Mesenchymal stem cell (in vitro differentiated cells and primary cell): ENCODE measurements around the gene LRRC52.

Experiments
- DNase-seq: peaks from one replicate; pipeline ENCODE4 v3.0.0-alpha.2; 2013
- H2AFZ ChIP-seq: one replicate; pipeline ENCODE4 v1.6.1; 2013; ENCODE audit warnings: low read depth, mild to moderate bottlenecking, control low read depth, inconsistent platforms, low read length, moderate library complexity
- H2AK5ac ChIP-seq: 2 replicates; pipeline ENCODE4 v1.6.1; 2013; ENCODE audit warnings: low read length, moderate library complexity, mild to moderate bottlenecking, inconsistent platforms; ENCODE audit not compliant: severe bottlenecking
- H2BK120ac ChIP-seq: one replicate; pipeline ENCODE4 v1.6.1; 2013; ENCODE audit warnings: low read depth, mild to moderate bottlenecking, inconsistent platforms, low read length, moderate library complexity
- H2BK12ac ChIP-seq, 2 experiments: one replicate each; pipeline ENCODE4 v1.6.1; 2013; ENCODE audit warnings: inconsistent platforms in 2 of 2, low read length in 2 of 2, mild to moderate bottlenecking in 2 of 2, moderate library complexity in 2 of 2, control low read depth in 1 of 2
- H2BK15ac ChIP-seq: one replicate; pipeline ENCODE4 v1.6.1; 2013; ENCODE audit warnings: mild to moderate bottlenecking, low read depth, inconsistent platforms; ENCODE audit not compliant: poor library complexity, severe bottlenecking
- H2BK5ac ChIP-seq: 2 replicates; pipeline ENCODE4 v1.6.1; 2013; ENCODE audit warnings: low read depth, mild to moderate bottlenecking, low read length, control low read depth, inconsistent platforms; ENCODE audit not compliant: poor library complexity, severe bottlenecking
- H3K14ac ChIP-seq, 2 experiments: one replicate each; pipeline ENCODE4 v1.6.1; 2013; ENCODE audit warnings: inconsistent platforms in 2 of 2, low read length in 2 of 2, control low read depth in 1 of 2, mild to moderate bottlenecking in 1 of 2, moderate library complexity in 1 of 2
- H3K18ac ChIP-seq, 2 experiments: one replicate each; pipeline ENCODE4 v1.6.1; 2013; ENCODE audit warnings: inconsistent platforms in 2 of 2, low read length in 2 of 2, control low read depth in 1 of 2, low read depth in 1 of 2, mild to moderate bottlenecking in 1 of 2
- H3K23ac ChIP-seq, 2 experiments: one replicate each; pipeline ENCODE4 v1.6.1; 2013; ENCODE audit warnings: inconsistent platforms in 2 of 2, low read length in 2 of 2, mild to moderate bottlenecking in 2 of 2, moderate library complexity in 2 of 2, control low read depth in 1 of 2
- H3K27ac ChIP-seq: 2 replicates; pipeline ENCODE4 v1.5.1; 2013; ENCODE audit warnings: mild to moderate bottlenecking, moderate library complexity, low read length, control low read depth, inconsistent platforms; ENCODE audit not compliant: poor library complexity, severe bottlenecking
- H3K27me3 ChIP-seq, 2 experiments: 2 replicates each; pipeline versions ENCODE4 v1.6.1 to v1.7.0; 2013; ENCODE audit warnings: low read length in 2 of 2, mild to moderate bottlenecking in 2 of 2, moderate library complexity in 2 of 2, control low read depth in 1 of 2, inconsistent platforms in 1 of 2; ENCODE audit not compliant: control insufficient read depth in 1 of 2, insufficient read depth in 1 of 2
- H3K36me3 ChIP-seq, 2 experiments: 2 replicates each; pipeline versions ENCODE4 v1.6.1 to v1.7.0; 2013; ENCODE audit warnings: low read length in 2 of 2, control low read depth in 1 of 2, inconsistent platforms in 1 of 2, low read depth in 1 of 2, mild to moderate bottlenecking in 1 of 2; ENCODE audit not compliant: insufficient read depth in 2 of 2, control insufficient read depth in 1 of 2
- H3K4ac ChIP-seq, 2 experiments: one replicate each; pipeline ENCODE4 v1.6.1; 2013; ENCODE audit warnings: inconsistent platforms in 2 of 2, low read length in 2 of 2, mild to moderate bottlenecking in 2 of 2, moderate library complexity in 2 of 2, control low read depth in 1 of 2, low read depth in 1 of 2
- H3K4me1 ChIP-seq: 2 replicates; pipeline ENCODE4 v1.6.1; 2013; ENCODE audit warnings: low read depth, low read length, control low read depth; ENCODE audit not compliant: control insufficient read depth, insufficient read depth
- H3K4me2 ChIP-seq: 2 replicates; pipeline ENCODE4 v1.6.1; 2013; ENCODE audit warnings: low read length, mild to moderate bottlenecking, inconsistent platforms; ENCODE audit not compliant: poor library complexity, severe bottlenecking
- H3K4me3 ChIP-seq, 2 experiments: 2 replicates each; pipeline versions ENCODE4 v1.5.1 to v1.7.0; 2013; ENCODE audit warnings: low read length in 2 of 2, mild to moderate bottlenecking in 2 of 2, control low read depth in 1 of 2, low read depth in 1 of 2; ENCODE audit not compliant: insufficient read depth in 1 of 2
- H3K79me1 ChIP-seq: replicated peaks from 2 replicates; pipeline ENCODE4 v1.6.1; 2013; ENCODE audit warnings: mild to moderate bottlenecking, control low read depth, low read length, inconsistent platforms; ENCODE audit not compliant: poor library complexity, severe bottlenecking
- H3K9ac ChIP-seq: 2 replicates; pipeline ENCODE4 v1.7.0; 2013; ENCODE audit warnings: mild to moderate bottlenecking, low read length, moderate library complexity
- H3K9me3 ChIP-seq: 2 replicates; pipeline ENCODE4 v1.7.0; 2013; ENCODE audit warnings: mild to moderate bottlenecking, low read length; ENCODE audit not compliant: control insufficient read depth
- H4K8ac ChIP-seq: one replicate; pipeline ENCODE4 v1.6.1; 2013; ENCODE audit warnings: inconsistent platforms, mild to moderate bottlenecking, low read length, moderate library complexity
- H4K91ac ChIP-seq: one replicate; pipeline ENCODE4 v1.6.1; 2013; ENCODE audit warnings: mild to moderate bottlenecking, low read length, inconsistent platforms
- WGBS: methylation state at CpG from one replicate; pipeline ENCODE4 v1.1.7; 2013; ENCODE audit warnings: mixed read lengths; 5-methylcytosine and 5-hydroxymethylcytosine counted together

LRRC52 gene

GRCh38 chr1:165595246-165595938 lies 51.6 kb downstream of the LRRC52 start:
- Histone ChIP-seq H4K8ac (no peak overlapping the region), H2BK5ac (no peak overlapping the region), H2BK15ac (no peak overlapping the region), H3K4me1 (no peaks in the 10 kb centered on the region), H3K36me3 (no peaks in the 10 kb centered on the region), H3K79me1 (no peaks in the 10 kb centered on the region), H2AK5ac (no peak overlapping the region), H3K9me3 (no peaks in the 10 kb centered on the region), H4K91ac (no peak overlapping the region), H3K9ac (peak overlapping the region; percentile 8), H2BK120ac (no peak overlapping the region), H3K18ac (no peak overlapping the region), H2AFZ (no peak overlapping the region), H3K4me2 (no peak overlapping the region), H3K14ac (no peak overlapping the region), H3K27ac (no peak overlapping the region), H3K4ac (no peak overlapping the region), H2BK12ac (no peak overlapping the region), H3K23ac (no peak overlapping the region), H3K27me3 (peaks cover 22 to 34% of the 10 kb centered on the region in 2 experiments), H3K4me3 (no peak overlapping the region)
- WGBS: no CpG with 5 or more reads among the region's 1 CpG
- DNase-seq: peak; percentile 57

DNA sequence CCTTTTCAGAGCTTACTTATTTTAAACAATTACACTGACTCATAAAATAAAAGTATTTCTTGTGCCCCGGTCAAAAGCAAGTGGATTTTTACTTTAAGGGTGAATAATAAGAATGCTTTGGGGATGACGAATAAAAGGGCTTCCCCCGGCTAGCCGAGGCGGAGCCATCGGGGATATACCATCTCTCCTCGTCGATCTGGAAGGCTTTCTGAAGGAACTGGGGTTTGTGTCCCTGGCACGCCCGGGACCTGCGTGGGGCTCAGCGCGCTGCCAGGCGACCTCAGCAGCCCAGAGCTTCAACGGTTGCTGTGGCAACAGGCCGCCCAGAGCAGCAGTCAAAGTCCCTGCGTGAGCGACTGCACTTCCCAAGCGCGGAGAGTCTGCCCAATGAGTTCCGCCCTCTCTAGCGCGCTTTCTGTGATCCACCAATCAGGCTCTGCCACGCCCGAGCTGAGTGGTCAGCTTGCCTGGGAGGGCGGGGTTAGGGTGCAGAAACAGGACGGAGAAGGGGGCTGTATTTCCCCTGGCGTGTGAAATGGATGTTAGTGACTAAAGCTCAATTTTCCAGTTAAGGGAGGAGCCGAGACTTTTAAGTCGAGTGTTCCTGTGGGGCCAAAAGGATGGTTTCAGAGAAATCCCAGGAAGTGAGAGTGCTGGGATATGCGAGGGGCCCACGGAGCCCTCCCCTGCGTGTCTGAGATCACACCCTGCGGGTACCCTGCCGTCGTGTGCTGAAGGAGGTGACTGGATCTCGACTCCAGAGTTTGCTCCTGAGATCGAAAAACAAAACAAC lies 54.3 kb downstream of the LRRC52 start:
- 1% methylated on average over 36 of the region's 38 CpGs for WGBS
- H4K91ac ChIP-seq: no peak overlapping the region
- H3K36me3 ChIP-seq: no peaks in the 10 kb centered on the region
- peaks cover 18 to 22% of the 10 kb centered on the region in 2 experiments for H3K27me3 ChIP-seq
- H3K9me3 ChIP-seq: no peaks in the 10 kb centered on the region
- no peaks in the 10 kb centered on the region for H3K4me1 ChIP-seq
- peak overlapping the region; percentile 90 for H3K9ac ChIP-seq
- H3K4me3 ChIP-seq: peak overlapping the region; percentile 62 to 84
- H3K79me1 ChIP-seq: no peaks in the 10 kb centered on the region
- H3K23ac ChIP-seq: no peak overlapping the region
- peak overlapping the region; percentile 95 for H3K4me2 ChIP-seq
- no peak overlapping the region for H2AK5ac ChIP-seq
- H2BK5ac ChIP-seq: no peak overlapping the region
- H3K4ac ChIP-seq: no peak overlapping the region
- H2AFZ ChIP-seq: peak overlapping the region; percentile 75
- peak overlapping the region in 1 of 2 experiments; percentile 75 for H2BK12ac ChIP-seq
- DNase-seq: peak; percentile 98
- H2BK120ac ChIP-seq: no peak overlapping the region
- H3K18ac ChIP-seq: peak overlapping the region; percentile 63 to 77
- peak overlapping the region; percentile 85 for H4K8ac ChIP-seq
- peak overlapping the region; percentile 28 for H3K27ac ChIP-seq
- peak overlapping the region; percentile 82 for H2BK15ac ChIP-seq
- no peak overlapping the region for H3K14ac ChIP-seq

GRCh38 chr1:165598676-165599059 lies 54.9 kb downstream of the LRRC52 start:
- Histone ChIP-seq H3K27me3 (peaks cover 14 to 16% of the 10 kb centered on the region in 2 experiments), H3K18ac (peak overlapping the region in 1 of 2 experiments; percentile 77), H4K91ac (no peak overlapping the region), H4K8ac (peak overlapping the region; percentile 85), H3K9ac (peak overlapping the region; percentile 90), H3K23ac (no peak overlapping the region), H3K14ac (no peak overlapping the region), H3K27ac (no peak overlapping the region), H3K9me3 (no peaks in the 10 kb centered on the region), H3K36me3 (no peaks in the 10 kb centered on the region), H3K4me3 (peak overlapping the region; percentile 62 to 84), H2BK120ac (no peak overlapping the region), H2BK12ac (peak overlapping the region in 1 of 2 experiments; percentile 75), H2AK5ac (no peak overlapping the region), H3K4me1 (no peaks in the 10 kb centered on the region), H3K4me2 (peak overlapping the region; percentile 95), H2AFZ (peak overlapping the region; percentile 75), H2BK15ac (peak overlapping the region; percentile 82), H2BK5ac (no peak overlapping the region), H3K4ac (no peak overlapping the region), H3K79me1 (no peaks in the 10 kb centered on the region)
- WGBS: 36% methylated on average over 3 of the region's 3 CpGs
- no peak for DNase-seq

GRCh38 chr1:165600793-165601192 lies 57.0 kb downstream of the LRRC52 start:
- no peaks in the 10 kb centered on the region for H3K36me3 ChIP-seq
- WGBS: 82% methylated on average over 3 of the region's 4 CpGs
- no peak overlapping the region for H3K4me3 ChIP-seq
- no peak overlapping the region for H3K18ac ChIP-seq
- no peak overlapping the region for H3K14ac ChIP-seq
- H3K4ac ChIP-seq: no peak overlapping the region
- no peak overlapping the region for H3K23ac ChIP-seq
- peak overlapping the region; percentile 4 for H3K9ac ChIP-seq
- H4K8ac ChIP-seq: no peak overlapping the region
- H3K27me3 ChIP-seq: peaks cover 0 to 4% of the 10 kb centered on the region in 2 experiments
- no peak overlapping the region for H3K4me2 ChIP-seq
- no peak overlapping the region for H2AFZ ChIP-seq
- no peak for DNase-seq
- H2BK12ac ChIP-seq: no peak overlapping the region
- no peak overlapping the region for H2BK15ac ChIP-seq
- H4K91ac ChIP-seq: no peak overlapping the region
- H3K27ac ChIP-seq: no peak overlapping the region
- no peaks in the 10 kb centered on the region for H3K79me1 ChIP-seq
- no peaks in the 10 kb centered on the region for H3K9me3 ChIP-seq
- H2AK5ac ChIP-seq: no peak overlapping the region
- H2BK5ac ChIP-seq: no peak overlapping the region
- no peaks in the 10 kb centered on the region for H3K4me1 ChIP-seq
- H2BK120ac ChIP-seq: no peak overlapping the region
